PC-3 (cell line): Measurements from ENCODE around the gene RFX1. TPM values are rescaled to one million over a fixed set of nuclear protein-coding genes. Genes with fewer than 3 reads are reported as not detected.
A peak's percentile ranks its signal among the peaks of the same experiment; 100 is the strongest.
"Not testable (repeated sequence)": the region's sequence is repeated elsewhere in the genome, so short reads cannot be mapped to it uniquely, and the experiment has no call there.

ENCODE experiments used
- ATAC-seq: fragments of 200-7000 bp; cut with Tn5 transposase; 2 replicates; pipeline ENCODE4 v1.9.1; 2020; ENCODE audit warnings: mild to moderate bottlenecking, moderate library complexity
- BruUV-seq: library from RNA; stranded (reverse); fragments of 400-500 nt; replicated peaks from 2 replicates; lab custom pipeline; 2021; lab: Mats Ljungman, UMichigan
- CTCF ChIA-PET: fragments of 300-600 bp; sonication (Branson Sonifier 250); formaldehyde crosslinking; loops from one replicate; lab custom pipeline; 2022; ENCODE audit warnings: antibody characterized with exemption; lab: Charles Lee
- POLR2A ChIA-PET: fragments of 300-600 bp; sonication (Branson Sonifier 250); formaldehyde crosslinking; loops from one replicate; lab custom pipeline; 2022; ENCODE audit warnings: antibody characterized with exemption; ENCODE audit not compliant: unreplicated experiment; lab: Charles Lee
- DNase-seq: peaks from one replicate; pipeline ENCODE4 v3.0.0-alpha.2; 2015
- H2AFZ ChIP-seq: fragments of 300-600 bp; sonication (generic); 2 replicates; pipeline ENCODE4 v1.6.0; 2016; ENCODE audit warnings: antibody characterized with exemption, low read length
- H3F3A ChIP-seq: fragments of 300-600 bp; sonication (generic); one replicate; pipeline ENCODE4 v1.6.0; 2017; ENCODE audit warnings: antibody characterized with exemption, low read length, control low read depth, mild to moderate bottlenecking; ENCODE audit not compliant: unreplicated experiment
- H3K27ac ChIP-seq: fragments of 300-600 bp; sonication (generic); 2 replicates; pipeline ENCODE4 v1.5.1; 2016; ENCODE audit warnings: mild to moderate bottlenecking, low read length
- H3K27me3 ChIP-seq: fragments of 300-600 bp; sonication (generic); 2 replicates; pipeline ENCODE4 v1.6.1; 2016; ENCODE audit warnings: low read length, mixed read lengths
- H3K36me3 ChIP-seq: fragments of 300-600 bp; sonication (generic); 2 replicates; pipeline ENCODE4 v1.6.1; 2016; ENCODE audit warnings: low read depth, mixed run types, low read length, mixed read lengths
- H3K4me1 ChIP-seq: fragments of 300-600 bp; sonication (generic); 2 replicates; pipeline ENCODE4 v1.5.1; 2016; ENCODE audit warnings: low read length; ENCODE audit not compliant: insufficient read depth
- H3K4me2 ChIP-seq: fragments of 300-600 bp; sonication (generic); 2 replicates; pipeline ENCODE4 v1.6.0; 2016; ENCODE audit warnings: low read length
- H3K4me3 ChIP-seq: fragments of 300-600 bp; sonication (generic); 2 replicates; pipeline ENCODE4 v1.5.1; 2016; ENCODE audit warnings: mild to moderate bottlenecking, low read length, mixed read lengths
- H3K79me2 ChIP-seq: fragments of 300-600 bp; sonication (generic); 2 replicates; pipeline ENCODE4 v1.6.1; 2017; ENCODE audit warnings: low read length, mixed read lengths
- H3K9ac ChIP-seq: fragments of 300-600 bp; sonication (generic); 2 replicates; pipeline ENCODE4 v1.6.0; 2016; ENCODE audit warnings: mild to moderate bottlenecking, low read length
- H3K9me2 ChIP-seq: fragments of 300-600 bp; sonication (generic); replicated peaks from 2 replicates; pipeline ENCODE4 v1.6.1; 2016; ENCODE audit warnings: mixed run types, low read length, mixed read lengths
- H3K9me3 ChIP-seq: fragments of 300-600 bp; sonication (generic); 2 replicates; pipeline ENCODE4 v1.6.1; 2016; ENCODE audit warnings: low read length, mixed read lengths
- H4K20me1 ChIP-seq: fragments of 300-600 bp; sonication (generic); 2 replicates; pipeline ENCODE4 v1.6.1; 2016; ENCODE audit warnings: low read length, mixed read lengths
- EZH2 ChIP-seq: fragments of 300-600 bp; sonication (generic); IDR thresholded peaks from one replicate; pipeline ENCODE4 v1.6.1; 2017; ENCODE audit warnings: antibody characterized with exemption, mild to moderate bottlenecking, low read length; ENCODE audit not compliant: unreplicated experiment
- EZH2phosphoT487 ChIP-seq: fragments of 300-600 bp; sonication (generic); IDR thresholded peaks from 2 replicates; pipeline ENCODE4 v1.6.1; 2018; ENCODE audit warnings: mild to moderate bottlenecking, antibody characterized with exemption, low read length, borderline replicate concordance
- intact Hi-C: fragments of 100-400 bp; cut with micrococcal nuclease; formaldehyde crosslinking; loops from 2 replicates; pipeline ENCODE4 v1.9.0; 2023
- total RNA-seq: library from RNA; depleted of rRNA; stranded (reverse); fragments of >200 nt; gene quantifications from 2 replicates; pipeline ENCODE4 v1.2.3, GENCODE V29; 2014
- TF ChIP-seq, protein P1 (sequence below): fragments of 300-600 bp; sonication (generic); conservative IDR thresholded peaks from 2 replicates; pipeline ENCODE4 v1.5.1; 2017; ENCODE audit warnings: antibody characterized with exemption, low read depth, mild to moderate bottlenecking, low read length

RFX1 gene
- total RNA-seq, 1 experiment from 2014 or later: 7.5 TPM

DNA sequence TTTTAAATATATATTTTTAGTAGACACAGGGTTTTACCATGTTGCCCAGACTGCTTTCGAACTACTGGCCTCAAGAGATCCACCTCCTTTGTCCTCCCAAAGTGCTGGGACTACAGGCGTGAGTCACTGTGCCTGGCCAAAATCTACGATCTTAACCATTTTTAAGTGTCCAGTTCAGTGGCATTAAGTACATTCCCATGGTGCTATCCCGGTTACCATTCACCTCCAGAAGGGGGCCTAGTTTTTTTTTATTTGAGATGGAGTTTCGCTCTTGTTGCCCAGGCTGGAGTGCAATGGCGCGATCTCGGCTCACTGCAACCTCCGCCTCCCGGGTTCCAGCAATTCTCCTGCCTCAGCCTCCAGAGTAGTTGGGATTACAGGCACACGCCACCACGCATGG is 29.0 kb upstream of the RFX1 start:
- peak; percentile 35 for DNase-seq
- H3K4me3 ChIP-seq, H3K4me2 ChIP-seq, H2AFZ ChIP-seq, intact Hi-C loops, H3K36me3 ChIP-seq, H3K27me3 ChIP-seq, H3K9me2 ChIP-seq, BruUV-seq, H3K9ac ChIP-seq, H3K27ac ChIP-seq, H3K9me3 ChIP-seq, ATAC-seq, H3F3A ChIP-seq, H4K20me1 ChIP-seq, H3K79me2 ChIP-seq, POLR2A ChIA-PET, H3K4me1 ChIP-seq: not testable (repeated sequence)
- TF ChIP-seq, protein P1, sequence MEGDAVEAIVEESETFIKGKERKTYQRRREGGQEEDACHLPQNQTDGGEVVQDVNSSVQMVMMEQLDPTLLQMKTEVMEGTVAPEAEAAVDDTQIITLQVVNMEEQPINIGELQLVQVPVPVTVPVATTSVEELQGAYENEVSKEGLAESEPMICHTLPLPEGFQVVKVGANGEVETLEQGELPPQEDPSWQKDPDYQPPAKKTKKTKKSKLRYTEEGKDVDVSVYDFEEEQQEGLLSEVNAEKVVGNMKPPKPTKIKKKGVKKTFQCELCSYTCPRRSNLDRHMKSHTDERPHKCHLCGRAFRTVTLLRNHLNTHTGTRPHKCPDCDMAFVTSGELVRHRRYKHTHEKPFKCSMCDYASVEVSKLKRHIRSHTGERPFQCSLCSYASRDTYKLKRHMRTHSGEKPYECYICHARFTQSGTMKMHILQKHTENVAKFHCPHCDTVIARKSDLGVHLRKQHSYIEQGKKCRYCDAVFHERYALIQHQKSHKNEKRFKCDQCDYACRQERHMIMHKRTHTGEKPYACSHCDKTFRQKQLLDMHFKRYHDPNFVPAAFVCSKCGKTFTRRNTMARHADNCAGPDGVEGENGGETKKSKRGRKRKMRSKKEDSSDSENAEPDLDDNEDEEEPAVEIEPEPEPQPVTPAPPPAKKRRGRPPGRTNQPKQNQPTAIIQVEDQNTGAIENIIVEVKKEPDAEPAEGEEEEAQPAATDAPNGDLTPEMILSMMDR: peak; percentile 30; the same call in 1 of the 2 replicates
- CTCF ChIA-PET: interaction anchor here (0.7 kb wide), 1 partner anchor 83 kb away, joined by 4 read pairs; the partner anchor contains the start of gene DCAF15

DNA sequence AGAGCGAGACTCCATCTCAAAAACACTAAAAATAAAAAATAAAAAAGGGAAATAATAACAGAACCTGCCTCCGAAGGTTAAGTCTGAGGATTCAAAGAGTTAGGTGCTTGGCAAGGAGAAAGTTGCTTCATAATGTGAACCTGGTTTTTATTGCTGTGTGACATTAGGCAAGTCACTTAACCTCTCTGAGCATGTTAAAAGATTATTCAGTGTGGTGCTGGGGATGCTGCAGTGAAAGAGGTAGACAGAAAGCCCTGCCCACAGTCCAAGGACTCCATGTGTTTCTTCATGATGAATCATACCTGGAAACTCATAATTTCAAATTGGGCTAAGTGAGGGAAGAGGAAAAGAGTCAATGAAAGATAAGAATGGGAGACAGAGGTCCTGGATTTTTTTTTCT is 27.8 kb upstream of the RFX1 start:
- no peaks in the 10 kb centered on the region for H3K27me3 ChIP-seq
- ATAC-seq (no peak), DNase-seq (no peak)
- no peaks in the 10 kb centered on the region for H3K36me3 ChIP-seq
- no peak overlapping the region for H3K4me3 ChIP-seq
- H3K9me2 ChIP-seq: no peaks in the 10 kb centered on the region
- TF ChIP-seq EZH2: no peak
- TF ChIP-seq EZH2phosphoT487: no peak
- TF ChIP-seq, protein P1: no peak
- no peaks in the 10 kb centered on the region for H3K9me3 ChIP-seq
- intact Hi-C loops: loop anchor here (2.0 kb wide), 1 partner anchor 153 kb away; no protein-coding TSS in a partner anchor
- H4K20me1 ChIP-seq: no peaks in the 10 kb centered on the region
- no peak overlapping the region for H3K9ac ChIP-seq
- no peak overlapping the region for H3K4me2 ChIP-seq
- H3K79me2 ChIP-seq: no peaks in the 10 kb centered on the region
- no peaks in the 10 kb centered on the region for H3K4me1 ChIP-seq
- POLR2A ChIA-PET: no interaction called here
- BruUV-seq: TSS peak; percentile 32
- CTCF ChIA-PET: no interaction called here
- no peak overlapping the region for H3K27ac ChIP-seq
- H2AFZ ChIP-seq: no peak overlapping the region
- H3F3A ChIP-seq: no peaks in the 10 kb centered on the region

DNA sequence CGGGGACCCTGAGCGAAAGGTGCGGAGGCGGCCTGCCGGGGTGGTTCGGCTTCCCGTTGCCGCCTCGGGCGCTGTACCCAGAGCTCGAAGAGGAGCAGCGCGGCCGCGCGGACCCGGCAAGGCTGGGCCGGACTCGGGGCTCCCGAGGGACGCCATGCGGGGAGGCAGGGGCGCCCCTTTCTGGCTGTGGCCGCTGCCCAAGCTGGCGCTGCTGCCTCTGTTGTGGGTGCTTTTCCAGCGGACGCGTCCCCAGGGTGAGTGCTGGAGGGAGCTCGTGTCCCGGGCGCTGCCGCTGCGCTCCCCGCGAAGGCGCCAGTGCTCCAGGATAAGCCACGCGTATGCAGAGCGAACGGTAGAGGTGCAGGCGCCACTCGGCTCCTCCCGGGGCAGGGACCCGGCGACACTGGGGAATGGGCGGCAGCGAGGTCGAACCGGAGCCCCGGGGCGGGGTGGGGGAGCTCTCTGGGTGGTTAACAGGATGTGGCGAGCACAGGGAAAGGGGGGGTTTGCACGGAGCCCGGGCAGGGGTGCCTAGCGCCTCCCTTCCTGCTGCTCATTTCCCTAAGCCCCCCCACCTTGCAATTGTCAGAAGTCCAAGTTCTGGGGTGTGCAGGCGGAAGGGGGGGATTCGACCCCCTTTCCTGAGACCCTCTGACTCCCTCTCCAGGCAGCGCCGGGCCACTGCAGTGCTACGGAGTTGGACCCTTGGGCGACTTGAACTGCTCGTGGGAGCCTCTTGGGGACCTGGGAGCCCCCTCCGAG is 25.8 kb upstream of the RFX1 start, which contains the start of gene IL27RA:
TSS of gene IL27RA (plus strand) at position 44 of the 762 bp plus-strand sequence. CDS start at position 155, 111 bp downstream.
- no peak for TF ChIP-seq EZH2phosphoT487
- TF ChIP-seq EZH2: no peak
- TF ChIP-seq, protein P1: peak; percentile 74
- no peaks in the 10 kb centered on the region for H3K36me3 ChIP-seq
- CTCF ChIA-PET: interaction anchor here (0.6 to 1.1 kb wide), 8 partner anchors 26 to 166 kb away, joined by 3 to 14 read pairs (median 3); partner anchors contain the start of genes ASF1B, DCAF15 and RFX1
- H3K4me1 ChIP-seq: no peaks in the 10 kb centered on the region
- peak; percentile 80 for ATAC-seq
- no peaks in the 10 kb centered on the region for H3K9me3 ChIP-seq
- H3K4me2 ChIP-seq: peak within 1 kb of the TSS; percentile 97
- peak within 1 kb of the TSS; percentile 83 for H3K4me3 ChIP-seq
- H3K27ac ChIP-seq: no peak within 1 kb of the TSS
- TSS peak; percentile 35 for BruUV-seq
- no peaks in the 10 kb centered on the region for H3K9me2 ChIP-seq
- peak within 1 kb of the TSS; percentile 96 for H2AFZ ChIP-seq
- intact Hi-C loops: loop anchor here (2.0 kb wide), 1 partner anchor 151 kb away; no protein-coding TSS in a partner anchor
- POLR2A ChIA-PET: interaction anchor here (0.5 to 0.6 kb wide), 2 partner anchors 50 to 80 kb away, joined by 4 to 5 read pairs; partner anchors contain the start of gene DCAF15
- peak within 1 kb of the TSS; percentile 64 for H3K9ac ChIP-seq
- no peaks in the 10 kb centered on the region for H3K27me3 ChIP-seq
- H3K79me2 ChIP-seq: no peaks in the 10 kb centered on the region
- H3F3A ChIP-seq: no peaks in the 10 kb centered on the region
- peak; percentile 63 for DNase-seq
- no peaks in the 10 kb centered on the region for H4K20me1 ChIP-seq
